NCI-H2029 treated with DMSO at 0.1 percent for 48 hours (cell line): Measurements from ENCODE around the gene ANO8.
A peak's percentile ranks its signal among the peaks of the same experiment; 100 is the strongest.
"Not testable (repeated sequence)": the region's sequence is repeated elsewhere in the genome, so short reads cannot be mapped to it uniquely, and the experiment has no call there.

Experiments
- DNase-seq: peaks from one replicate; lab custom pipeline; 2025; lab: John Stamatoyannopoulos, UW

ANO8 gene

GRCh38 chr19:17334414-17335409 is at the start of gene ANO8:
TSS of gene ANO8 (minus strand) at chr19:17334855. CDS start at chr19:17334670, 185 bp downstream.
- DNase-seq = peak; percentile 93

- DNase-seq = no peak
These were observed 45.9 kb upstream of the ANO8 start for GRCh38 chr19:17380426-17381138.

- DNase-seq = no peak
These were observed 44.6 kb upstream of the ANO8 start for GRCh38 chr19:17379221-17379631.

GRCh38 chr19:17378271-17378670 is 43.6 kb upstream of the ANO8 start:
- DNase-seq = no peak

GRCh38 chr19:17376935-17377600 is 42.4 kb upstream of the ANO8 start, which contains the start of gene PLVAP:
TSS of gene PLVAP (minus strand) at chr19:17377342. CDS start at chr19:17377288, 54 bp downstream.
- DNase-seq = no peak

GRCh38 chr19:17370026-17370587 is 35.5 kb upstream of the ANO8 start:
- no peak for DNase-seq

GRCh38 chr19:17365361-17365760 is 30.7 kb upstream of the ANO8 start:
- no peak for DNase-seq

GRCh38 chr19:17363852-17364605 is 29.4 kb upstream of the ANO8 start:
- not testable (repeated sequence) for DNase-seq

GRCh38 chr19:17359905-17360800 is 25.5 kb upstream of the ANO8 start:
- DNase-seq = no peak

GRCh38 chr19:17358395-17358794 is 23.7 kb upstream of the ANO8 start:
- no peak for DNase-seq

GRCh38 chr19:17357724-17358123 is 23.1 kb upstream of the ANO8 start:
- DNase-seq = peak; percentile 54

GRCh38 chr19:17357078-17357666 is 22.5 kb upstream of the ANO8 start:
- no peak for DNase-seq

- DNase-seq = no peak
These were observed 18.7 kb upstream of the ANO8 start for GRCh38 chr19:17353386-17353785.

GRCh38 chr19:17352608-17353280 is 18.1 kb upstream of the ANO8 start:
- no peak for DNase-seq

GRCh38 chr19:17351815-17352435 is 17.3 kb upstream of the ANO8 start:
- no peak for DNase-seq

- no peak for DNase-seq
These were observed 14.0 kb upstream of the ANO8 start for GRCh38 chr19:17348700-17349099.

- no peak for DNase-seq
These were observed 13.2 kb upstream of the ANO8 start for GRCh38 chr19:17347877-17348276.

- DNase-seq = no peak
These were observed 12.7 kb upstream of the ANO8 start for GRCh38 chr19:17347361-17347760.
